K562 (cell line): ENCODE measurements around the gene ADORA1. TPM values are rescaled to one million over a fixed set of nuclear protein-coding genes. Genes with fewer than 3 reads are reported as not detected.

Source experiments
- ATAC-seq: fragments of 200-7000 bp; cut with Tn5 transposase; 3 replicates; pipeline ENCODE4 v1.9.1; 2020; ENCODE audit warnings: moderate library complexity
- BruUV-seq: library from RNA; stranded (reverse); fragments of 400-500 nt; replicated peaks from 2 replicates; lab custom pipeline; 2021; lab: Mats Ljungman, UMichigan
- CTCF ChIA-PET: fragments of 300-600 bp; formaldehyde crosslinking; extraction: SDS; loops from one replicate; lab custom pipeline; 2021; ENCODE audit warnings: low intra/inter-chr PET ratio; lab: Yijun Ruan, JAX
- POLR2A ChIA-PET: fragments of 300-600, 350-650 bp; sonication (Branson Sonifier 250); formaldehyde crosslinking; extraction: SDS; loops from one replicate; lab custom pipeline; 2021; ENCODE audit warnings: antibody characterized with exemption, inconsistent platforms; lab: Yijun Ruan, JAX
- DNase-seq, 4 experiments: peaks; one replicate each; pipeline versions ENCODE4 v3.0.0 to v3.0.0-alpha.2; 2011 to 2018; ENCODE audit warnings: low spot score in 3 of 4, mixed read lengths in 3 of 4; ENCODE audit errors: extremely low read depth in 1 of 4
- FAIRE-seq: peaks from 2 replicates; lab custom pipeline; 2011; peaks lifted over from hg19 to GRCh38; lab: Jason Lieb, UNC
- H2AFZ ChIP-seq: 2 replicates; pipeline ENCODE4 v1.6.0; 2011; ENCODE audit warnings: low read depth, low read length, control low read depth, inconsistent platforms
- H3K27ac ChIP-seq: fragments of 200-600 bp; 3 replicates; pipeline ENCODE4 v1.8.0; 2011; ENCODE audit warnings: low read depth, mild to moderate bottlenecking, control low read depth, inconsistent platforms, low read length, moderate library complexity, mixed read lengths; ENCODE audit errors: extremely low read depth
- H3K27me3 ChIP-seq, 2 experiments: fragments of 300-600 bp in 1 of 2; 2 replicates in 1 of 2; 3 replicates in 1 of 2; pipeline versions ENCODE4 v1.6.0 to v1.8.0; 2011; ENCODE audit warnings: inconsistent platforms in 2 of 2, low read length in 2 of 2, mild to moderate bottlenecking in 1 of 2, mixed read lengths in 1 of 2, moderate library complexity in 1 of 2; ENCODE audit not compliant: control insufficient read depth in 2 of 2, insufficient read depth in 2 of 2
- H3K36me3 ChIP-seq: fragments of 300-600 bp; 3 replicates; pipeline ENCODE4 v1.8.0; 2011; ENCODE audit warnings: mild to moderate bottlenecking, low read length, inconsistent platforms; ENCODE audit not compliant: control insufficient read depth, insufficient read depth
- H3K4me1 ChIP-seq, 2 experiments: fragments of 200-600 bp in 1 of 2; replicated peaks in 1 of 2; 2 replicates in 1 of 2; 3 replicates in 1 of 2; pipeline versions ENCODE4 v1.5.1 to v1.8.0; 2011; ENCODE audit warnings: inconsistent platforms in 2 of 2, low read length in 2 of 2, mild to moderate bottlenecking in 1 of 2, mixed read lengths in 1 of 2, moderate library complexity in 1 of 2; ENCODE audit not compliant: control insufficient read depth in 2 of 2, insufficient read depth in 2 of 2
- H3K4me2 ChIP-seq: 2 replicates; pipeline ENCODE4 v1.6.1; 2011; ENCODE audit warnings: low read length, control low read depth, inconsistent platforms, mixed read lengths; ENCODE audit not compliant: insufficient read depth
- H3K4me3 ChIP-seq: fragments of 200-600 bp; sonication (generic), shearing (Covaris generic); 2 replicates; pipeline ENCODE4 v1.5.1; 2016; ENCODE audit warnings: control low read depth, inconsistent platforms
- H3K79me2 ChIP-seq: fragments of 200-600 bp; 3 replicates; pipeline ENCODE4 v1.8.0; 2011; ENCODE audit warnings: low read length, inconsistent platforms; ENCODE audit not compliant: control insufficient read depth, insufficient read depth
- H3K9ac ChIP-seq, 2 experiments: 2 replicates each; pipeline versions ENCODE4 v1.6.0 to v1.6.1; 2011; ENCODE audit warnings: low read depth in 2 of 2, low read length in 2 of 2, control low read depth in 1 of 2, inconsistent platforms in 1 of 2, mild to moderate bottlenecking in 1 of 2, mixed read lengths in 1 of 2; ENCODE audit not compliant: insufficient read depth in 1 of 2
- H3K9me1 ChIP-seq: one replicate; pipeline ENCODE4 v1.6.0; 2011; ENCODE audit warnings: inconsistent platforms, mild to moderate bottlenecking, low read length, moderate library complexity; ENCODE audit not compliant: control insufficient read depth, insufficient read depth
- H3K9me3 ChIP-seq: replicated peaks from 2 replicates; pipeline ENCODE4 v1.5.1; 2011; ENCODE audit warnings: low read depth, low read length, inconsistent platforms; ENCODE audit not compliant: control insufficient read depth, insufficient read depth
- H4K20me1 ChIP-seq: replicated peaks from 2 replicates; pipeline ENCODE4 v1.6.1; 2011; ENCODE audit warnings: low read length, inconsistent platforms, mixed read lengths; ENCODE audit not compliant: control insufficient read depth, insufficient read depth
- PYGO2 ChIP-seq: fragments of 450-650 bp; IDR thresholded peaks from 2 replicates; pipeline ENCODE4 v1.6.1; 2016; ENCODE audit warnings: mild to moderate bottlenecking, missing genetic modification characterization, moderate library complexity, missing compliant biosample characterization
- XRCC5 ChIP-seq: fragments of 200-400 bp; formaldehyde crosslinking; IDR thresholded peaks from 2 replicates; pipeline ENCODE4 v1.6.1; 2017; ENCODE audit warnings: low read depth, mild to moderate bottlenecking, low read length
- ZNF57 ChIP-seq: fragments of 450-650 bp; formaldehyde crosslinking; IDR thresholded peaks from 2 replicates; pipeline ENCODE4 v1.4.0; 2020; ENCODE audit warnings: mild to moderate bottlenecking, moderate library complexity
- WGBS: fragments of 100-300 bp; shearing (Covaris generic); methylation state at CpG from one replicate; pipeline ENCODE4 v1.1.6; 2016; ENCODE audit warnings: low coverage, mixed read lengths; ENCODE audit not compliant: insufficient coverage; ENCODE audit errors: missing lambda C conversion rate; 5-methylcytosine and 5-hydroxymethylcytosine counted together
- in situ Hi-C: fragments of 300-500 bp; cut with MboI; formaldehyde crosslinking; loops from 4 replicates; pipeline ENCODE4 v1.15.0; 2018; ENCODE audit warnings: inconsistent platforms, mixed read lengths
- intact Hi-C: fragments of 100-400 bp; cut with micrococcal nuclease; formaldehyde crosslinking; loops from 2 replicates; pipeline ENCODE4 v1.14.2; 2022
- polyA plus RNA-seq, 8 experiments: library from polyadenylated mRNA; depleted of rRNA in 4 of 8; stranded (reverse) in 5 of 8; unstranded in 3 of 8; fragments of >200 nt; fragmentation: Nextera tagmentation in 2 of 8; fragmentation: Illumina TruSeq in 1 of 8; extraction: Ambion mirVana in 2 of 8; extraction: Trizol in 1 of 8; gene quantifications; 2 replicates each; pipeline versions ENCODE4 v1.2.1 to v1.2.3, GENCODE V29; 2011 to 2014; ENCODE audit warnings: inconsistent platforms in 1 of 8, missing spikeins in 1 of 8
- total RNA-seq, 7 experiments: library from RNA; depleted of rRNA in 6 of 7; stranded (reverse); fragments of >200 nt in 6 of 7; fragmentation: Illumina TruSeq in 2 of 7; extraction: Trizol in 2 of 7; gene quantifications; 2 replicates each; pipeline versions ENCODE4 v1.2.1 to v1.2.3, GENCODE V29; 2011 to 2021; ENCODE audit warnings: low replicate concordance in 1 of 7
- TF ChIP-seq, protein P1 (sequence below): fragments of 450-650 bp; IDR thresholded peaks from 2 replicates; pipeline ENCODE4 v1.6.1; 2016

ADORA1 gene
- total and polyA plus RNA-seq, 9 of the 15 experiments (the other 6 are each of a cell fraction or from before 2014, with no cell fraction given): not detected

DNA sequence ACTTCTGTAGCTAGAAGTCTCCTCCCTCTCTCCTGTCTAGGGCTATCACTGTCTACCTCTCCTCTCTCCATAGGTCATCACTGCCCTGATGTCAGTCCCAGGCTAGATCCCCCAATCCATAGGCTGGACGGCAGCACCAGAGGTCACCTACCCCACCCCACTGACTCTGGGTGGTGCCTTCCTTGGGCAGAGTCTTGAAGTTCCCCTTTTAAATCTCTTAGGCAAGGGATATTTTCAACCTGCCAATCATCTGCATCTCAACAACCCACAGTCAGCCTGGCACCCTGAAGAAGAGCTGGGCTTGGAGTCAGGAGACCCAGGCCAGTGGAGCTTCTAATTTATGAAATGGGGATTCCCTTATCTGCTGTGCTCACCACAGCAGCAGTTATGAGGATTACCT lies 34.9 kb downstream of the ADORA1 start:
- ATAC-seq: no peak
- H3K9me3 ChIP-seq: no peaks in the 10 kb centered on the region
- ChIA-PET POLR2A (interaction anchor here (0.6 to 1.7 kb wide), 4 partner anchors 10 to 65 kb away, joined by 3 to 7 read pairs (median 3); no protein-coding TSS in a partner anchor), CTCF (no interaction called here)
- no TSS peak for BruUV-seq
- FAIRE-seq: no peak
- peaks cover 9% of the 10 kb centered on the region; the same call in 1 of the 2 replicates for H4K20me1 ChIP-seq
- no peak for DNase-seq
- no peak overlapping the region for H2AFZ ChIP-seq
- TF ChIP-seq, protein P1, sequence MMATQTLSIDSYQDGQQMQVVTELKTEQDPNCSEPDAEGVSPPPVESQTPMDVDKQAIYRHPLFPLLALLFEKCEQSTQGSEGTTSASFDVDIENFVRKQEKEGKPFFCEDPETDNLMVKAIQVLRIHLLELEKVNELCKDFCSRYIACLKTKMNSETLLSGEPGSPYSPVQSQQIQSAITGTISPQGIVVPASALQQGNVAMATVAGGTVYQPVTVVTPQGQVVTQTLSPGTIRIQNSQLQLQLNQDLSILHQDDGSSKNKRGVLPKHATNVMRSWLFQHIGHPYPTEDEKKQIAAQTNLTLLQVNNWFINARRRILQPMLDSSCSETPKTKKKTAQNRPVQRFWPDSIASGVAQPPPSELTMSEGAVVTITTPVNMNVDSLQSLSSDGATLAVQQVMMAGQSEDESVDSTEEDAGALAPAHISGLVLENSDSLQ: peak; percentile 25; the same call in 1 of the 2 replicates
- TF ChIP-seq PYGO2 (tag) (no peak), ZNF57 (CRISPR knock-in tag) (no peak), XRCC5 (no peak)
- H3K4me3 ChIP-seq: no peak overlapping the region
- H3K9ac ChIP-seq: no peak overlapping the region
- H3K27me3 ChIP-seq: peaks cover 22 to 62% of the 10 kb centered on the region in 2 experiments; a peak in 4 of 5 replicates
- no peaks in the 10 kb centered on the region for H3K79me2 ChIP-seq
- in situ Hi-C loops: no loop called here
- peaks cover 0 to 4% of the 10 kb centered on the region in 2 experiments; a peak in 1 of 5 replicates for H3K4me1 ChIP-seq
- H3K4me2 ChIP-seq: no peak overlapping the region
- H3K9me1 ChIP-seq: no peaks in the 10 kb centered on the region
- intact Hi-C loops: no loop called here
- 0% methylated on average over 1 of the region's 1 CpG for WGBS
- H3K36me3 ChIP-seq: no peaks in the 10 kb centered on the region
- no peak overlapping the region for H3K27ac ChIP-seq
